Thoracic aorta (tissue), 2 donors: ENCODE measurements around the gene DNASE1L2. TPM values are rescaled to one million over a fixed set of nuclear protein-coding genes. Genes with fewer than 3 reads are reported as not detected.
A peak's percentile ranks its signal among the peaks of the same experiment; 100 is the strongest.

Source experiments
- ATAC-seq: fragments of 150-250 bp; one replicate; pipeline ENCODE4 v1.8.0; 2017; ENCODE audit warnings: low read depth; ENCODE audit not compliant: insufficient number of reproducible peaks, low FRiP score
- DNase-seq: peaks from one replicate; pipeline ENCODE4 v3.0.0-alpha.2; 2020; ENCODE audit warnings: low spot score
- H3K27ac ChIP-seq, 2 donors: fragments of 200-600 bp; sonication (generic); 1 replicate in 1 of 2; 2 replicates in 1 of 2; pipeline ENCODE4 v1.5.1; 2016; ENCODE audit warnings: mild to moderate bottlenecking in 2 of 2, moderate library complexity in 2 of 2
- H3K27me3 ChIP-seq: fragments of 200-600 bp; sonication (generic); replicated peaks from 2 replicates; pipeline ENCODE4 v1.6.0; 2016; ENCODE audit warnings: mild to moderate bottlenecking; ENCODE audit not compliant: insufficient read depth
- H3K36me3 ChIP-seq: fragments of 200-600 bp; sonication (generic); one replicate; pipeline ENCODE4 v1.5.1; 2016
- H3K4me1 ChIP-seq, 2 donors: fragments of 200-600 bp; sonication (generic); 1 replicate in 1 of 2; 2 replicates in 1 of 2; pipeline versions ENCODE4 v1.5.1 to v1.6.0; 2016; ENCODE audit warnings: low read depth in 2 of 2, mild to moderate bottlenecking in 1 of 2; ENCODE audit not compliant: control insufficient read depth in 1 of 2
- H3K4me3 ChIP-seq: fragments of 200-600 bp; sonication (generic); 2 replicates; pipeline ENCODE4 v1.5.1; 2016; ENCODE audit warnings: mild to moderate bottlenecking
- H3K9me3 ChIP-seq: fragments of 200-600 bp; sonication (generic); 2 replicates; pipeline ENCODE4 v1.5.1; 2016
- total RNA-seq, 2 donors: library from RNA; depleted of rRNA; stranded (reverse); fragments of >200 nt; gene quantifications; one replicate each; pipeline versions ENCODE4 v1.1.0 to v1.2.3, GENCODE V29; 2016
- TF ChIP-seq, protein P1 (sequence below): fragments of 200-600 bp; sonication (generic); IDR thresholded peaks from one replicate; pipeline ENCODE4 v1.5.1; 2019; ENCODE audit warnings: antibody characterized with exemption

Gene DNASE1L2
- total RNA-seq, 2 donors from 2014 or later, result 2.3 to 10.7 TPM

DNA sequence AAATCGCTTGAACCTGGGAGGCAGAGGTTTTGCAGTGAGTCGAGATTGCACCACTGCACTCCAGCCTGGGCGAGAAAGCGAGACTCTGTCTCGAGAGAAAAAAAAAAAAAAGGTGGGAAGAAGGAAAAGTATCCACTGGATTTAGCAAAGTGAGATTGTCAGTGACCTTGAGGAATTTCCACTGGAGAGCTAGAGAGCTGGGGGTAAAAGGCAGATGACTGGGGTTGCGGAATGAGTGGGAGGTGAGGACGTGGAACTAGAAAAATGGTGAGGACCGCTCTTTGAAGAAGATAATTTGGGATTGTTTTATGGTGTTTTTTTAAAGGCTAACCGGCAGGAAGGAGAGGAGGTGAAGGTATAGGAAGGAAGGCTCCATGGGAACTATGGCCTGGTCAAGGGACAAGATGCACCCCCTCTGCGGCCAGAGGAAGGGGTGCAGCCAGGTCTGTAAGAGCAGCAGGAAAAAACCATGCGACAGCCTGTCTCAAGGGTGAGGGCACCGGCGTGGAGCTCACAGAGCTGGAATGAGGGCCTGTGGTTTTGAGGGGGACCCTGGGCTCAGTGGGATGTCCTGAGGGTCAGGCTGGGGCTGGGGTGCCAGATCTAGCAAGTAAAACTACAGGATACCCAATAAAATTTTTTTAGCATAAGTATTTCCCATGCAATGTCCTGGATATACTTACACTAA, 31.7 kb upstream of the DNASE1L2 start:
- ATAC-seq (no peak), DNase-seq (no peak)
- Histone ChIP-seq H3K27me3 (no peaks in the 10 kb centered on the region), H3K4me1 (peaks cover 7 to 20% of the 10 kb centered on the region in 2 donors), H3K9me3 (no peaks in the 10 kb centered on the region), H3K27ac (peak overlapping the region; percentile 94 to 97), H3K4me3 (peak overlapping the region; percentile 87), H3K36me3 (peaks cover 18% of the 10 kb centered on the region)
- TF ChIP-seq, protein P1, sequence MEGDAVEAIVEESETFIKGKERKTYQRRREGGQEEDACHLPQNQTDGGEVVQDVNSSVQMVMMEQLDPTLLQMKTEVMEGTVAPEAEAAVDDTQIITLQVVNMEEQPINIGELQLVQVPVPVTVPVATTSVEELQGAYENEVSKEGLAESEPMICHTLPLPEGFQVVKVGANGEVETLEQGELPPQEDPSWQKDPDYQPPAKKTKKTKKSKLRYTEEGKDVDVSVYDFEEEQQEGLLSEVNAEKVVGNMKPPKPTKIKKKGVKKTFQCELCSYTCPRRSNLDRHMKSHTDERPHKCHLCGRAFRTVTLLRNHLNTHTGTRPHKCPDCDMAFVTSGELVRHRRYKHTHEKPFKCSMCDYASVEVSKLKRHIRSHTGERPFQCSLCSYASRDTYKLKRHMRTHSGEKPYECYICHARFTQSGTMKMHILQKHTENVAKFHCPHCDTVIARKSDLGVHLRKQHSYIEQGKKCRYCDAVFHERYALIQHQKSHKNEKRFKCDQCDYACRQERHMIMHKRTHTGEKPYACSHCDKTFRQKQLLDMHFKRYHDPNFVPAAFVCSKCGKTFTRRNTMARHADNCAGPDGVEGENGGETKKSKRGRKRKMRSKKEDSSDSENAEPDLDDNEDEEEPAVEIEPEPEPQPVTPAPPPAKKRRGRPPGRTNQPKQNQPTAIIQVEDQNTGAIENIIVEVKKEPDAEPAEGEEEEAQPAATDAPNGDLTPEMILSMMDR, result no peak

DNA sequence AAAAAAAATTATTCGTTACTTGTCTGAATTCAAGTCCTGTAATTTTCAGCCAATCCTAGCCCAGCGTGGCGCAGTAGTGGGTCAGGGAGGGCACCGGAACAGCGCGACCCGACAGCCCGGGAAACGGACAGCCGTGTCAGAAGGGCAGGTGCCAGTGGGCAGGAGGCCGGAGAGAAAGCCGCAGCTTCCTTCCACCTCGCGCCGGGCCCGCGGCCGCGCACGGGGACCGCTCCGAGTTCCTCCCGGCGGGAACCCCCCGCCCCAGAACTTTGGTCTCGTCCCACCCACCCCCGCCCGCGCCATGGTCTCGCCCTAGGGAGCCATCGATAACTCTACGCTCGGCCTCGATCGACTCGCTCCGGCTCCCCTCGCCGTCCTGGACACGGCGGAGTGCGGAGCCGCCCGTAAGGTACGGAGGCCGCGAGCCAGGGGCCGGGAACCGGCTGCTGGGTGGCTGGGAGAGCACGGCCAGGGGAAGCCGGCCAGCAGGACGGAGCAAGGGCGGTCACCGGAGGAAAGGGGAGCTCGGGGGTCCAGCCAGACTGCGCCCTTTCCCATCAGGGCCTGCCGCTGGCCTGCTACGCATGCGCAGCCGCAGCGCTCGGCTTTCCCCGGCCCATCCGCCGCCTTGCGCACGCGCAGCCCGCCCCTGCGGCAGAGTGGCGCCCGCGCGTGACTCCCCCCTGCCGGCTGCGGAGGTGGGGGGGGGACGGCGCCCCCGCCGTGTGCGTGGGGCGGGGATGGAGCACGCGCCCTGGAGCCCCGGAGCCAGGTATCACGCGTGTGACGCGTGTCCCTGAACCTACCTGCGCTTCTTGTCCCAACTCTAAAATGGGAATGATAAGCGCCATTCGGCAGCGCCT, 30.9 kb upstream of the DNASE1L2 start, which contains the start of gene MLST8:
Gene MLST8, plus strand, starts transcription at position 351 of the 863 bp plus-strand sequence. CDS start 632 bp downstream, outside the sequence.
- Histone ChIP-seq H3K4me1 (peaks cover 7 to 20% of the 10 kb centered on the region in 2 donors), H3K9me3 (no peaks in the 10 kb centered on the region), H3K4me3 (peak within 1 kb of the TSS; percentile 87), H3K27me3 (no peaks in the 10 kb centered on the region), H3K36me3 (peaks cover 18% of the 10 kb centered on the region), H3K27ac (peak within 1 kb of the TSS; percentile 94 to 97)
- DNase-seq (peak; percentile 21), ATAC-seq (peak; percentile 78)
- TF ChIP-seq, protein P1, result peak; percentile 24

- ATAC-seq (no peak), DNase-seq (no peak)
- H3K9me3 ChIP-seq, result no peaks in the 10 kb centered on the region
- peak overlapping the region; percentile 94 to 97 for H3K27ac ChIP-seq
- H3K4me3 ChIP-seq, result peak overlapping the region; percentile 87
- H3K27me3 ChIP-seq, result no peaks in the 10 kb centered on the region
- H3K36me3 ChIP-seq, result peaks cover 18% of the 10 kb centered on the region
- TF ChIP-seq, protein P1, result no peak
- H3K4me1 ChIP-seq, result peaks cover 7 to 20% of the 10 kb centered on the region in 2 donors
These were observed 30.3 kb upstream of the DNASE1L2 start for GRCh38 chr16:2205967-2206313.

DNA sequence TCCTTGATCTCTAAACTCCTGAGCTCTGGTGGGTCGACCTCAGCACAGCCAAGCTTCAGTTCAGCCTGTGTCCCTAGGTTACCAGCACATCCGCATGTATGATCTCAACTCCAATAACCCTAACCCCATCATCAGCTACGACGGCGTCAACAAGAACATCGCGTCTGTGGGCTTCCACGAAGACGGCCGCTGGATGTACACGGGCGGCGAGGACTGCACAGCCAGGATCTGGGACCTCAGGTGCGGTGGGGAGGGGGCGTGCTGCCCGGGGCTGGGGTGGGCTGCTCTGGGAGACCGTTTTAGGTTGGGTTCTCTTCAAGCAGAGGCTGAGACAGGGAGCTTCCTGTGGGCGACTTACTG, 29.8 kb upstream of the DNASE1L2 start:
- peaks cover 7 to 20% of the 10 kb centered on the region in 2 donors for H3K4me1 ChIP-seq
- H3K4me3 ChIP-seq, result peak overlapping the region; percentile 87
- no peaks in the 10 kb centered on the region for H3K27me3 ChIP-seq
- DNase-seq, result no peak
- peaks cover 18% of the 10 kb centered on the region for H3K36me3 ChIP-seq
- H3K9me3 ChIP-seq, result no peaks in the 10 kb centered on the region
- TF ChIP-seq, protein P1, result no peak
- H3K27ac ChIP-seq, result no peak overlapping the region
- ATAC-seq, result no peak

GRCh38 chr16:2206780-2207433, 29.3 kb upstream of the DNASE1L2 start:
- Histone ChIP-seq H3K9me3 (no peaks in the 10 kb centered on the region), H3K4me3 (no peak overlapping the region), H3K36me3 (peaks cover 18% of the 10 kb centered on the region), H3K27ac (no peak overlapping the region), H3K27me3 (no peaks in the 10 kb centered on the region), H3K4me1 (peaks cover 7 to 22% of the 10 kb centered on the region in 2 donors)
- TF ChIP-seq, protein P1, result no peak
- ATAC-seq (no peak), DNase-seq (no peak)
